Esophagus squamous epithelium (tissue), 5 donors: ENCODE results near the gene GLIS1. TPM values are rescaled to one million over a fixed set of nuclear protein-coding genes. Genes with fewer than 3 reads are reported as not detected.

Experiments
- DNase-seq: peaks from one replicate; lab custom pipeline; 2025; lab: John Stamatoyannopoulos, UW
- H3K27ac ChIP-seq, 4 donors: fragments of 200-600 bp; sonication (generic); one replicate each; pipeline ENCODE4 v1.5.1; 2016 to 2019; ENCODE audit warnings: mild to moderate bottlenecking in 1 of 4
- H3K27me3 ChIP-seq, 4 donors: fragments of 200-600 bp; sonication (generic); 1 replicate in 3 of 4; 2 replicates in 1 of 4; pipeline versions ENCODE4 v1.5.1 to v1.6.0; 2017 to 2021; ENCODE audit warnings: antibody characterized with exemption in 1 of 4
- H3K36me3 ChIP-seq, 3 donors: fragments of 200-600 bp; sonication (generic); one replicate each; pipeline ENCODE4 v1.5.1; 2016 to 2019
- H3K4me1 ChIP-seq, 3 donors: fragments of 200-600 bp; sonication (generic); one replicate each; pipeline ENCODE4 v1.5.1; 2017 to 2019
- H3K4me3 ChIP-seq, 4 donors: fragments of 200-600 bp; sonication (generic); 1 replicate in 3 of 4; 2 replicates in 1 of 4; pipeline ENCODE4 v1.5.1; 2016 to 2019; ENCODE audit warnings: mild to moderate bottlenecking in 2 of 4, moderate library complexity in 1 of 4
- H3K9me3 ChIP-seq, 3 donors: fragments of 200-600 bp; sonication (generic); one replicate each; pipeline ENCODE4 v1.5.1; 2016 to 2019
- CTCF ChIP-seq, 6 experiments: fragments of 450-650 bp in 4 of 6; fragments of 200-600 bp in 2 of 6; sonication (generic) in 2 of 6; IDR thresholded peaks; one replicate each; pipeline ENCODE4 v1.5.1; 2016 to 2019; ENCODE audit warnings: antibody characterized with exemption in 6 of 6, mild to moderate bottlenecking in 4 of 6, moderate library complexity in 4 of 6
- POLR2A ChIP-seq, 4 donors: fragments of 450-650 bp; IDR thresholded peaks; one replicate each; pipeline ENCODE4 v1.6.1; 2017; ENCODE audit warnings: antibody characterized with exemption in 4 of 4, mild to moderate bottlenecking in 4 of 4, moderate library complexity in 3 of 4
- WGBS, 2 donors: methylation state at CpG; one replicate each; pipeline ENCODE4 v1.1.5; 2018; 5-methylcytosine and 5-hydroxymethylcytosine counted together
- intact Hi-C: fragments of 100-400 bp; cut with DNase I; formaldehyde crosslinking; loops from one replicate; pipeline ENCODE4 v1.15.0; 2022
- total RNA-seq, 4 donors: library from RNA; depleted of rRNA; stranded (reverse); fragments of >200 nt; gene quantifications; one replicate each; pipeline ENCODE4 v1.1.0, GENCODE V29; 2016
- donor health status: DM: yes; HTN: yes; CAD: no.

GLIS1 gene
- total RNA-seq, 4 donors from 2014 or later, result 0.57 TPM; not detected in 3

- 72 to 82% methylated on average over 5 to 6 of the region's 8 CpGs for WGBS, 2 donors
- no peaks in the 10 kb centered on the region for H3K36me3 ChIP-seq
- peaks cover 0 to 23% (median 0%) of the 10 kb centered on the region in 4 donors for H3K27me3 ChIP-seq
- H3K4me1 ChIP-seq, result no peaks in the 10 kb centered on the region
- TF ChIP-seq CTCF (IDR thresholded peaks at IDR 0.05) (no peak), POLR2A (IDR thresholded peaks at IDR 0.05) (no peak)
- no peaks in the 10 kb centered on the region for H3K9me3 ChIP-seq
- no peak overlapping the region for H3K4me3 ChIP-seq
- no peak for DNase-seq
- intact Hi-C loops, result no loop called here
- H3K27ac ChIP-seq, result no peak overlapping the region
Observed at GRCh38 chr1:53710584-53710983, 28.4 kb downstream of the GLIS1 start.

GRCh38 chr1:53708687-53709086 is 30.3 kb downstream of the GLIS1 start:
- DNase-seq, result no peak
- Histone ChIP-seq H3K27ac (no peak overlapping the region), H3K9me3 (no peaks in the 10 kb centered on the region), H3K4me3 (no peak overlapping the region), H3K36me3 (no peaks in the 10 kb centered on the region), H3K27me3 (peaks cover 0 to 22% (median 0%) of the 10 kb centered on the region in 4 donors), H3K4me1 (no peaks in the 10 kb centered on the region)
- no peak for TF ChIP-seq CTCF (IDR thresholded peaks at IDR 0.05)
- no peak for TF ChIP-seq POLR2A (IDR thresholded peaks at IDR 0.05)
- intact Hi-C loops, result no loop called here
- WGBS, 2 donors, result 74 to 77% methylated on average over 3 of the region's 3 CpGs

GRCh38 chr1:53706356-53706755 is 32.6 kb downstream of the GLIS1 start:
- TF ChIP-seq CTCF (IDR thresholded peaks at IDR 0.05) (no peak), POLR2A (IDR thresholded peaks at IDR 0.05) (no peak)
- Histone ChIP-seq H3K36me3 (no peaks in the 10 kb centered on the region), H3K4me3 (no peak overlapping the region), H3K4me1 (no peaks in the 10 kb centered on the region), H3K9me3 (no peaks in the 10 kb centered on the region), H3K27me3 (peaks cover 0 to 20% (median 0%) of the 10 kb centered on the region in 4 donors), H3K27ac (no peak overlapping the region)
- WGBS, 2 donors, result 59 to 63% methylated on average over 5 to 6 of the region's 6 CpGs
- DNase-seq, result no peak
- intact Hi-C loops, result no loop called here

GRCh38 chr1:53705446-53706096 is 33.4 kb downstream of the GLIS1 start:
- H3K9me3 ChIP-seq, result no peaks in the 10 kb centered on the region
- H3K27me3 ChIP-seq, result peaks cover 0 to 25% (median 0%) of the 10 kb centered on the region in 4 donors
- no peaks in the 10 kb centered on the region for H3K4me1 ChIP-seq
- DNase-seq, result no peak
- no peaks in the 10 kb centered on the region for H3K36me3 ChIP-seq
- 66 to 68% methylated on average over 5 to 6 of the region's 7 CpGs for WGBS, 2 donors
- intact Hi-C loops, result no loop called here
- TF ChIP-seq CTCF (IDR thresholded peaks at IDR 0.05) (no peak), POLR2A (IDR thresholded peaks at IDR 0.05) (no peak)
- H3K27ac ChIP-seq, result no peak overlapping the region
- H3K4me3 ChIP-seq, result no peak overlapping the region

- WGBS, 2 donors, result 90 to 93% methylated on average over 8 of the region's 8 CpGs
- intact Hi-C loops, result no loop called here
- peaks cover 0 to 31% (median 0%) of the 10 kb centered on the region in 4 donors for H3K27me3 ChIP-seq
- no peak overlapping the region for H3K27ac ChIP-seq
- no peak for DNase-seq
- H3K4me3 ChIP-seq, result no peak overlapping the region
- H3K9me3 ChIP-seq, result no peaks in the 10 kb centered on the region
- H3K4me1 ChIP-seq, result no peaks in the 10 kb centered on the region
- no peaks in the 10 kb centered on the region for H3K36me3 ChIP-seq
- TF ChIP-seq CTCF (IDR thresholded peaks at IDR 0.05), result no peak
- no peak for TF ChIP-seq POLR2A (IDR thresholded peaks at IDR 0.05)
Observed at GRCh38 chr1:53704804-53705445, 34.0 kb downstream of the GLIS1 start.
